ENCODE results near the gene PRKCA.

Gene PRKCA

DNA sequence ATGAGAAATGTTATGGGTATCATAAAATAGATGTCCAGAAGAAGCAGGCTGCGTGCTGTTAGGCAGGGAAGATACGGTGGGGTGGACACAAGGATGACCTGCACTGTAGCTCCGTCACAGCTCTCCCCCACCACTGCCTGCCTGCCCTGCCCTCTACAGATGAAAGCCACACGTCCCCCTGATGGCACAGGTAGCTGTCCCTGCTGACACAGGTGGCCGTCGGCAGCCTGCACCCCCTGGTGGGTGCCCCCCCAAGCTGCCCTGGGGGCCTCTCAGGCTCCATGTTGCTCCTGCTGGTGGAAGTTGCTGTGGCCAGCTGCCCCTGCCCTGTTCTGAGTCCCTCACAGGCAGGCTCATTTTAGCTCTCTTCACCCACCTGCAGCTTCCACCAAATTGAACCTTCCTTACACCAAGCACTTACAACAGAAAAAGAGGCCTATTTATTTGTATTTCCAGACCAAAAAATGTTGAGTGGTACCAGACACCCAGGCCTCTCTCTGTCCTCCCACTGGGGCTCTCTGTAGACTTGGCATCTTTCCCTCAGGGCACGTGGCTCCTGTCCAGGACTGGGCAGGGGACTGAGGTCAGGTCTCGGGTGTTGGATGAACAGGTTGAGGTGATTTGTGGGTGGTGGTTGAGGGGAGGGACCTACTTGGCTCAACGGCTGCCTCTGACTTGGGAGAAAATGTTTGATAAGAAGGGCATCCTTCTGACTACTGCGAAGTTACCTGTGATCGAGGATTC, 482.4 kb downstream of the PRKCA start:
- TF ChIP-seq POLR2AphosphoS5 (IDR thresholded peaks at IDR 0.05; ENCODE audit: low read depth, low read length) (no peak), TAF1 (IDR thresholded peaks at IDR 0.05; ENCODE audit: borderline replicate concordance, low read depth, low read length) (no peak), POLR2A (IDR thresholded peaks at IDR 0.05; ENCODE audit: low read depth, low read length) (no peak)
- no peak for DNase-seq (ENCODE audit: insufficient read length)
- no peak for FAIRE-seq

GRCh38 chr17:66786107-66786506, 483.7 kb downstream of the PRKCA start:
- TF ChIP-seq TAF1 (IDR thresholded peaks at IDR 0.05; ENCODE audit: borderline replicate concordance, low read depth, low read length): no peak
- no peak for TF ChIP-seq POLR2A (IDR thresholded peaks at IDR 0.05; ENCODE audit: low read depth, low read length)
- no peak for TF ChIP-seq POLR2AphosphoS5 (IDR thresholded peaks at IDR 0.05; ENCODE audit: low read depth, low read length)
- FAIRE-seq (no peak), DNase-seq (ENCODE audit: insufficient read length) (no peak)

- DNase-seq (ENCODE audit: insufficient read length): no peak
- no peak for FAIRE-seq
- TF ChIP-seq POLR2AphosphoS5 (IDR thresholded peaks at IDR 0.05; ENCODE audit: low read depth, low read length) (no peak), POLR2A (IDR thresholded peaks at IDR 0.05; ENCODE audit: low read depth, low read length) (no peak)
Observed at GRCh38 chr17:66787914-66788313, 485.5 kb downstream of the PRKCA start.

DNA sequence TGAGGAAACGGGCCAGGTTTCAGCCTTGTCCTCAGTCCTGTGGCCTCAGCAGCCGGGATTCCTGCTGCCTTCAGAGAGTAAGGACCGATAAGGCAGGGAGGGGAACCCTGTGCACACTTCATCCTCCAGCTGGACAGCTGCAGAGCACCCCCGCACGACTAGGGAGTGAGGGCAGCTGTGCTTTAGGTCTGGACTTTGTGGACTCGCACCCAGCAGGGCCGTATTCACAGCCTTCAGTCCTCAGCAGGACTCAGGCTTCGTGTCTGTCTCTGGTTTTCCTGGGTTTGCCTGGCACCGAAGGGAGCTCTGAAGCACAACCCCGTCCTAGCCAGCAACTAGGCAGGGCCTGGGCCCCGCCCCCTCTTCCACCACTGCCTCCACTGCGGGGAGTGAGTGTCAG, 486.7 kb downstream of the PRKCA start:
- TF ChIP-seq POLR2A (IDR thresholded peaks at IDR 0.05; ENCODE audit: low read depth, low read length) (no peak), TAF1 (IDR thresholded peaks at IDR 0.05; ENCODE audit: borderline replicate concordance, low read depth, low read length) (no peak)
- no peak for DNase-seq (ENCODE audit: insufficient read length)
- FAIRE-seq: no peak

GRCh38 chr17:66789961-66790437, 487.6 kb downstream of the PRKCA start:
- TF ChIP-seq POLR2A (IDR thresholded peaks at IDR 0.05; ENCODE audit: low read depth, low read length) (no peak), POLR2AphosphoS5 (IDR thresholded peaks at IDR 0.05; ENCODE audit: low read depth, low read length) (no peak), TAF1 (IDR thresholded peaks at IDR 0.05; ENCODE audit: borderline replicate concordance, low read depth, low read length) (no peak)
- FAIRE-seq: no peak

GRCh38 chr17:66790501-66791061, 488.2 kb downstream of the PRKCA start:
- DNase-seq (ENCODE audit: insufficient read length): no peak
- TF ChIP-seq POLR2A (IDR thresholded peaks at IDR 0.05; ENCODE audit: low read depth, low read length): no peak
- no peak for TF ChIP-seq POLR2AphosphoS5 (IDR thresholded peaks at IDR 0.05; ENCODE audit: low read depth, low read length)
- no peak for TF ChIP-seq TAF1 (IDR thresholded peaks at IDR 0.05; ENCODE audit: borderline replicate concordance, low read depth, low read length)
- no peak for FAIRE-seq

More at GRCh38 chr17:66789961-66790437, 487.6 kb downstream of the PRKCA start:
- no peak for DNase-seq (ENCODE audit: insufficient read length)

- no peak for DNase-seq (ENCODE audit: insufficient read length)
- FAIRE-seq: no peak
- no peak for TF ChIP-seq POLR2AphosphoS5 (IDR thresholded peaks at IDR 0.05; ENCODE audit: low read depth, low read length)
- TF ChIP-seq POLR2A (IDR thresholded peaks at IDR 0.05; ENCODE audit: low read depth, low read length): no peak
- TF ChIP-seq TAF1 (IDR thresholded peaks at IDR 0.05; ENCODE audit: borderline replicate concordance, low read depth, low read length): no peak
Observed at GRCh38 chr17:66791347-66791746, 488.9 kb downstream of the PRKCA start.

GRCh38 chr17:66793814-66794213, 491.4 kb downstream of the PRKCA start:
- DNase-seq (ENCODE audit: insufficient read length): no peak
- TF ChIP-seq POLR2A (IDR thresholded peaks at IDR 0.05; ENCODE audit: low read depth, low read length) (no peak), TAF1 (IDR thresholded peaks at IDR 0.05; ENCODE audit: borderline replicate concordance, low read depth, low read length) (no peak), POLR2AphosphoS5 (IDR thresholded peaks at IDR 0.05; ENCODE audit: low read depth, low read length) (no peak)
- no peak for FAIRE-seq

DNA sequence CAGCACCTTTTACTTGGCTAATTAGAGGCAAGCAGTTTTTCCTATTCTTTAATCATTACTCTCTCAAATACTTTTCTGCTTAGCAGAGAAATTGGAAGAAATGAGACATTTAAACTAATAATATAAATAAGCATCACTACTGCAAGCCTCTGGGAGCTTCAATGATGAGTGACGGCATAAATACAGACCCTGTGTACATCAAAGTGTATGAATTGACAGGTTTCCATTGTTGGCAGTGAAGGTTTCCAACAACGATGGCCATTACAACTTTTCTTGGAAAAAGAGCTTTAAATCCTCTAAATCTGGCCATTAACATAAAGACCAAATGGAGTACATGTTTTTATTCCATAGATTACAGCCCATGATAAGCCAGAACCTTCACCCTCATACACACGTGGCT, 493.1 kb downstream of the PRKCA start:
- TF ChIP-seq POLR2AphosphoS5 (IDR thresholded peaks at IDR 0.05; ENCODE audit: low read depth, low read length): no peak
- TF ChIP-seq POLR2A (IDR thresholded peaks at IDR 0.05; ENCODE audit: low read depth, low read length): no peak
- TF ChIP-seq TAF1 (IDR thresholded peaks at IDR 0.05; ENCODE audit: borderline replicate concordance, low read depth, low read length): no peak
- no peak for FAIRE-seq
- DNase-seq (ENCODE audit: insufficient read length): no peak

DNA sequence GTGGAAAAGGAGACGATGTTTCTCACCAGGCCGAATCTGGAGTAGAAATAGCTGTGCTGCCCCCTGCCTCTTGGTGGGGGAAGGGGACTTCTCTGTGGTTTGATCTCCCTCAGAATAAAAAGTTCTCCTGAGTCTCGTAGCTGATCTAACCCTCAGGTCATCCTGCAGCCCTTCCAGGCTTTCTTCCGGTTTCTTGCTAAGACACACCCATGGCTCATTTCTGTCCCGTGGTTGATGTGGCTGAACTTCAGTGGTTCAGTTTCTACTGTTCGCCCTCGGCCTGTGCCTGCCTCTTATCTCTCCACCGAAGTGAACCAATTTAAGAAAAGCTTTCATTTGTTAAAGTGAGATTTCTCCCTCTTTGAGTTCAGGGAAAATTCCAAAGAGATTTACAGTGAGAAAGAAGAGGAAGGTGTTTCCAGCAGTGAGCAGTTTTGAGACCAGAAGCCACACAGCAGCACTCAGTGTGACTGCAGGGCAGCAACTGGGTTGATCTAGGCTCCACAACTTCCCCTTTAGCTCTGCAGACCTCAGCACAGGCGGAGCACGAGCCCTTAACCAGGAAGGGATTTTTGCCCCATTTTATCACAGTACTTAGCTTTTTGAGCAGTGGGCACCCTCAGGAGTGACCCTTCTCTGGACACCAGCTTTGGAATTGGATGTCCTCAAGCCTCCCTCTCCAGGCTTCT, 497.6 kb downstream of the PRKCA start:
- no peak for TF ChIP-seq POLR2AphosphoS5 (IDR thresholded peaks at IDR 0.05; ENCODE audit: low read depth, low read length)
- no peak for TF ChIP-seq TAF1 (IDR thresholded peaks at IDR 0.05; ENCODE audit: borderline replicate concordance, low read depth, low read length)
- no peak for TF ChIP-seq POLR2A (IDR thresholded peaks at IDR 0.05; ENCODE audit: low read depth, low read length)
- FAIRE-seq: no peak
- DNase-seq (ENCODE audit: insufficient read length): no peak

- DNase-seq (ENCODE audit: insufficient read length) (no peak), FAIRE-seq (no peak)
- TF ChIP-seq POLR2A (IDR thresholded peaks at IDR 0.05; ENCODE audit: low read depth, low read length) (no peak), TAF1 (IDR thresholded peaks at IDR 0.05; ENCODE audit: borderline replicate concordance, low read depth, low read length) (no peak), POLR2AphosphoS5 (IDR thresholded peaks at IDR 0.05; ENCODE audit: low read depth, low read length) (no peak)
Observed at GRCh38 chr17:66803474-66803951, 501.1 kb downstream of the PRKCA start.
